Fibroblast of pulmonary artery (primary cell): ENCODE measurements around the gene NKD1.

Experiments
- DNase-seq: peaks from one replicate; pipeline ENCODE4 v3.0.0-alpha.2; 2010; ENCODE audit warnings: low read depth
- H3K4me3 ChIP-seq: replicated peaks from 2 replicates; pipeline ENCODE4 v1.5.1; 2011; ENCODE audit warnings: low read depth, mild to moderate bottlenecking, control low read depth, low read length, moderate library complexity
- TF ChIP-seq, protein P1 (sequence below): IDR thresholded peaks from 2 replicates; pipeline ENCODE4 v1.5.1; 2011; ENCODE audit warnings: mild to moderate bottlenecking, control low read depth, low read length, inconsistent platforms; ENCODE audit errors: missing control alignments

Gene NKD1

DNA sequence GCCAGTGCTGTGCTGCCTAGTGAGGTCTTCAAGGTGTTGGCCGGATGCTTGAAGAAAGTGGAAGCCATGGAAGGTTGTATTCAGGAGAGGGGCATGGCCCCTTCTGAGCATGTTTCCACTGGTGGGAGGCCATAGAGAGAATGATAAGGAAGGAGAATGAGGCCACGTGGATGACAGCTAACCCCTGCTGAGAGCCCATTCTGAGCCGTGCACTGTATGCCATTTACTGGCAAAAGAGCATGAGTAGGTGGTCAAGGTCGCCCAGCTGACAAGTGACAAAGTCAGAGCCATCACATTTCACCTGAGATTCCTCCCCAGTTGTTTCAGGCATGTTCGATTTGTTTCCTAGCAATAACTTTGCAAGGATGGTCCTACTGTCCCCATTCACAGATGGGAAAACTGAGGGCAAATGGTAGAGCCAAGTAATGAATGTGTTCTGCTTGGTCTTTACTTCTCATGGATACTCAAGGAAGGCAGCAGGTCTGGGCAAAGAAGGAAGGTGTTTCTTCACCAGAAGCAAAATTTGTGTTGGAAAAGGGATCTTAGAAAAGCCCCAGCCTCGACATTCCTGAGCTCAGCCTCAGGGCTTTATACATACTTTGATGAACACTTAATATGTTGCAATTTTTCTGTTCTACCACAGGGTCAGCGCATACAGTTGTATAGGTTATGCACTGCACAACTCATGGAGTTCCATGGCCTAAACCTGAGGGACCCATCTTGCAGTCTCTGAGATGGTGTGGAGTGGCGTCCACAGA is 10.5 kb upstream of the NKD1 start:
- TF ChIP-seq, protein P1, sequence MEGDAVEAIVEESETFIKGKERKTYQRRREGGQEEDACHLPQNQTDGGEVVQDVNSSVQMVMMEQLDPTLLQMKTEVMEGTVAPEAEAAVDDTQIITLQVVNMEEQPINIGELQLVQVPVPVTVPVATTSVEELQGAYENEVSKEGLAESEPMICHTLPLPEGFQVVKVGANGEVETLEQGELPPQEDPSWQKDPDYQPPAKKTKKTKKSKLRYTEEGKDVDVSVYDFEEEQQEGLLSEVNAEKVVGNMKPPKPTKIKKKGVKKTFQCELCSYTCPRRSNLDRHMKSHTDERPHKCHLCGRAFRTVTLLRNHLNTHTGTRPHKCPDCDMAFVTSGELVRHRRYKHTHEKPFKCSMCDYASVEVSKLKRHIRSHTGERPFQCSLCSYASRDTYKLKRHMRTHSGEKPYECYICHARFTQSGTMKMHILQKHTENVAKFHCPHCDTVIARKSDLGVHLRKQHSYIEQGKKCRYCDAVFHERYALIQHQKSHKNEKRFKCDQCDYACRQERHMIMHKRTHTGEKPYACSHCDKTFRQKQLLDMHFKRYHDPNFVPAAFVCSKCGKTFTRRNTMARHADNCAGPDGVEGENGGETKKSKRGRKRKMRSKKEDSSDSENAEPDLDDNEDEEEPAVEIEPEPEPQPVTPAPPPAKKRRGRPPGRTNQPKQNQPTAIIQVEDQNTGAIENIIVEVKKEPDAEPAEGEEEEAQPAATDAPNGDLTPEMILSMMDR = no peak
- no peak overlapping the region for H3K4me3 ChIP-seq

DNA sequence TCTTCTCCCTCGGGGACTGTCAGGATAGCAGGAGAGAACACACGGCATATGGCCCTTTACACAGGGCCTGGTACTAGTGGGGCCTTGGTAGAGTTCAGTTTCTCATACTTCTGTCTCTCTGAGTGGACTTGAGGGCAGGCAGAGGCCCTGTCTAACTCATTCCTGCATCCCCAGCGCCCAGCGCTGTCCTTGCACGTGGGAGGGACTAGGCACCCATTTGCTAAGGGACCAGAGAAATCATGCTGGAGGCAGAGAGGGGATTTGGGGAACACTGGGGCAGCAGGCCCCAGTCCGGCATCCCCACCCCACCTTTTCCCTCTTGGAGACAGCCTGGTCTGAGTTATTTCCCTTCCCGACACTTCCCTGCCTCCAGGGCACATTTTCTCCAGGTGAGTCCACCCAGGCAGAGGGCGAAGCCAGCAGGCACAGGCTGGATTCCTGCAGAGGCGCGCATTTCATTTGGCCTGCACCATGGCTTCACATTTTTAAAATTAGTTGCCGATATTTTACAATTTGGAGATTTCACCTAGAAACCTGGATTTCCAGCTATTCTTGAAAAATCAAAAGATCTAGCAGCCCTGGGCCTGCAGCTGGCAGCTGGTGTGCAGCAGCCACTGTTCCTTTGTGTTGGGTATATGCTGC is 9.7 kb upstream of the NKD1 start:
- TF ChIP-seq, protein P1 = no peak
- no peak overlapping the region for H3K4me3 ChIP-seq
- no peak for DNase-seq

More for the DNA sequence above, 10.5 kb upstream of the NKD1 start:
- DNase-seq = no peak

DNA sequence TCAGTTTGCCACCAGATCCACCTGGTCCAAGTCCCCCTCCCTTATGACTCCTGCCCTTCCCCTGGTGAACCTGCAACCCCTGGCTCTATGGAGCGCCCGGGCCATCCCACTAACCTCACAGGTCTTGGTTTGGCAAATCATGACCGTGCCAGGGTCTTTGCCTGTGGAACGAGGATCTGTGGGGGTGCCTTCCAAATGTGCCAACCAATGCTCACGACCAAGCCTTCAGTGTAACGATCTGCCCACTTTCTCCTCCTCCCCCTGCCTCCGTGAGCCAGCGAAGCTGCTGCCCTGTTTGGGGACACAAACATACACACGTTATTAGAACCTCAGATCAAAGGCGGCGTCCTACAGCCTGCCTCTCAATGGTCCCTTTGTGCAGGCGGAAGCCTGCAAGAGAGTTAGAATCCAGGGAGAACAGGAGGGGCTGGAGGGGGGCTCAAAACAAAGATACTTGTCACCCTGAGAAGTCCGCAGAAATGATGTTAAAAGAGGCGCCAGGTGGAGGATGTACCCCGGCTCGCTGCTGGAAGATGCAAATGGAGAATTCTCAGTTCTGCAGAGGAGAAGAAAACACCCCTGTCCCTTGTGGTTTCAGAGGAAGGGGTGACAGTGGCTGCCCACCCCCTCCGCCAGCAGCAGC is 9.0 kb upstream of the NKD1 start:
- TF ChIP-seq, protein P1 = no peak
- H3K4me3 ChIP-seq = no peak overlapping the region
- no peak for DNase-seq

DNA sequence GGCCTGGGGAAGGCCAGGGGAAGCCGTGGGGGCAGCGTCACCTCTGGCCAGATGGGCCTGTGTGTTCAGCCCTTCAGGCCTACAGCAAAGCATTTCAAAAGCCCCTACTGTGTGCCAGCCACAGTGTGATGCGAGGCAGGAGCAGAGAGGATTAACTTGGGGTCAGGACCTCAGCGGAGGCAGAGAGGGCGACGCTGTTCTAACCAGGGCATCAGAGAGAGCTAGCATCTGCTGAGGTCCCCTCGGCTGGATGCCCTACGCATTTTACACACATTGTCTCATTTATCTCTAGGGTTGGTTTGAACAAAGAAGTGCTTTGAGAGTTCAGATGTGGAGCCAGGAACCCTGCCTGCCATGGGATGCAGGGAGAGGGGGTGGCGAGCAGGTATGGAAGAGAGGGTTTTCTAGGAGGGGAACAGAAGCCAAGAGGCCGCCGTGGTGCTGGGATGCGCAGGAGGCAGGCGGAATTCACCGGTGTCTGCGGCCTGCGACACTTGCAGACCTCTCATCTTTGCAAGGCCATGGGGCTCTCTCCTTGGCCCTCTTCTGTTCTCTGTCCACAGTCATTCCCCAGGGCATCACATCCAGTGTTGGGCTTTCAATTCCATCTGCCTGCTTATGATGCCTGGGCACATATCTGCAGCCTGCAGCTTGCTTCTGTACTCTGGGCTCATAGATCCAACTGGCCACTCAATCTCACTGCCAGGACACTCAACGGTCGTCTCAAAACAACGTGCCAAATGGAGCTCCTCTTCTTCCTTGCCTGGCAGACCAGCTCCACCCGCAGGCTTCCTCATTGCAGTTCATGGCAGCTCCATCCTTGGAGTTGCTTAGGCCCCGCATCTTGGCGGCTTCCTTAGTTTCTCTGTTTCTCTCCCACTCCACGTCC is 8.1 kb upstream of the NKD1 start:
- no peak for DNase-seq
- TF ChIP-seq, protein P1 = no peak
- no peak overlapping the region for H3K4me3 ChIP-seq

DNA sequence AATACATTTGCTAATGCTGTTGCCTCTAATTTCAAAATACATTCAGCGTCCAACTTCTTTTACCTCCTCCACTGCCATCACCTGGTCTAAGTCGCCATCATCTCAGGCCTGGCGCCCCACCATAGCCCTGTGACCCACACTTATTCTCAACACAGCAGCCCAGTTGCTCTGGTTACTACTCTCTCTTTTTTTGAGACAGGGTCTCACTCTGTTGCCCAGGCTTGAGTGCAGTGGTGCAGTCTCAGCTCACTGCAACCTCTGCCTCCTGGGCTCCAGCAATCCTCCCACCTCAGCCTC is 7.5 kb upstream of the NKD1 start:
- no peak for DNase-seq
- TF ChIP-seq, protein P1 = no peak
- no peak overlapping the region for H3K4me3 ChIP-seq

DNA sequence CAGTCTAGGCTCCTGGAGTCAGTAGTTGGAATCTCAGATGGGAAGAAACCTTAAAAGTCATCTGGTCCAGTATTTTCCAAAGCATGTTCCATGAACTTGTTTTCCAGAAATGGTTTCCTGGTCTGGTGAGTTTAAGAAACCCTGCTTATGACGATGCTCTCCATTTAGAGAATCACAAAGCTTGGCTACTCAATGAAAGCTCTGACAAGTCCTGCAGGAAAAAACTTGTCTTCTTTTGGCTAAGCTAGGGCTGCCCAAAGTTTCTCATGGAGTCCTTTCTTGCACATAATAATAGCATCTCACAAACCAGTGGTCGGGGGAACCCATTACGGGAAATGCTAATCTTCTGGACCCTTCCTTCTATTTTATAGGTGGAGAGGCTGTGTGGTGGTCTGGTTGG is 5.5 kb upstream of the NKD1 start:
- TF ChIP-seq, protein P1 = no peak
- no peak for DNase-seq
- no peak overlapping the region for H3K4me3 ChIP-seq
